HG02763 (cell line): ENCODE data around the gene RNF26.
"Not testable (repeated sequence)": the region's sequence is repeated elsewhere in the genome, so short reads cannot be mapped to it uniquely, and the experiment has no call there.

ENCODE experiments used
- ATAC-seq: cut with Tn5 transposase; IDR thresholded peaks from one replicate; pipeline ENCODE4 v1.9.1; 2021; ENCODE audit warnings: mild to moderate bottlenecking, moderate library complexity; ENCODE audit not compliant: unreplicated experiment

Gene RNF26

GRCh38 chr11:119380160-119380826 lies 46.0 kb downstream of the RNF26 start:
- ATAC-seq, result no peak

- no peak for ATAC-seq
Observed at GRCh38 chr11:119380827-119381180, 46.5 kb downstream of the RNF26 start.

- peak; percentile 94 for ATAC-seq
Observed at GRCh38 chr11:119381181-119381988, 47.1 kb downstream of the RNF26 start, which contains the start of gene USP2. TSS of gene USP2 (minus strand) at chr11:119381690. CDS start at chr11:119373480, 8,210 bp downstream.

- ATAC-seq, result no peak
Observed at GRCh38 chr11:119382101-119382500, 47.8 kb downstream of the RNF26 start.

- not testable (repeated sequence) for ATAC-seq
Observed at GRCh38 chr11:119382513-119382912, 48.2 kb downstream of the RNF26 start.

GRCh38 chr11:119384332-119384731 lies 50.0 kb downstream of the RNF26 start:
- ATAC-seq, result no peak
